Measurements from ENCODE around the gene USP37.

Gene USP37

GRCh38 chr2:218406949-218407618 lies 161.1 kb downstream of the USP37 start:
- in situ Hi-C loops (cut with HindIII; ENCODE audit: low sequenced_read_pairs), result no loop called here

GRCh38 chr2:218406209-218406948 lies 161.8 kb downstream of the USP37 start:
- in situ Hi-C loops (cut with HindIII; ENCODE audit: low sequenced_read_pairs), result no loop called here
- peak; percentile 88 for TF ChIP-seq CTCF (IDR thresholded peaks at IDR 0.05; ENCODE audit: low read depth, low read length)
- H3K4me3 ChIP-seq (ENCODE audit: low read depth, low read length), result peak overlapping the region; percentile 38
- DNase-seq (ENCODE audit: low read depth, low spot score), result peak; percentile 94

More at GRCh38 chr2:218406949-218407618, 161.1 kb downstream of the USP37 start:
- peak; percentile 67 for DNase-seq (ENCODE audit: low read depth, low spot score)
- peak overlapping the region; percentile 38 for H3K4me3 ChIP-seq (ENCODE audit: low read depth, low read length)
- no peak for TF ChIP-seq CTCF (IDR thresholded peaks at IDR 0.05; ENCODE audit: low read depth, low read length)

- TF ChIP-seq CTCF (IDR thresholded peaks at IDR 0.05; ENCODE audit: low read depth, low read length), result no peak
- peak overlapping the region; percentile 22 for H3K4me3 ChIP-seq (ENCODE audit: low read depth, low read length)
- in situ Hi-C loops (cut with HindIII; ENCODE audit: low sequenced_read_pairs), result no loop called here
- DNase-seq (ENCODE audit: low read depth, low spot score), result no peak
These were observed 162.4 kb downstream of the USP37 start for GRCh38 chr2:218405746-218406208.

GRCh38 chr2:218405086-218405745 lies 162.9 kb downstream of the USP37 start:
- no peak for DNase-seq (ENCODE audit: low read depth, low spot score)
- no peak for TF ChIP-seq CTCF (IDR thresholded peaks at IDR 0.05; ENCODE audit: low read depth, low read length)
- H3K4me3 ChIP-seq (ENCODE audit: low read depth, low read length), result no peak overlapping the region
- in situ Hi-C loops (cut with HindIII; ENCODE audit: low sequenced_read_pairs), result no loop called here

GRCh38 chr2:218404351-218405085 lies 163.6 kb downstream of the USP37 start:
- in situ Hi-C loops (cut with HindIII; ENCODE audit: low sequenced_read_pairs), result no loop called here

More at GRCh38 chr2:218404351-218405085, 163.6 kb downstream of the USP37 start:
- no peak for TF ChIP-seq CTCF (IDR thresholded peaks at IDR 0.05; ENCODE audit: low read depth, low read length)
- H3K4me3 ChIP-seq (ENCODE audit: low read depth, low read length), result no peak overlapping the region
- no peak for DNase-seq (ENCODE audit: low read depth, low spot score)
